ENCODE data around the gene RAB31. TPM values are rescaled to one million over a fixed set of nuclear protein-coding genes. Genes with fewer than 3 reads are reported as not detected.

RAB31 gene
- total RNA-seq, 2 donors from 2014 or later, result 6.0 to 16.6 TPM

GRCh38 chr18:9802175-9803062 is 94.3 kb downstream of the RAB31 start:
- intact Hi-C loops (cut with DNase I, micrococcal nuclease), result no loop called here
- no peak for ATAC-seq
- DNase-seq, result no peak

- ATAC-seq, result no peak
- intact Hi-C loops (cut with DNase I, micrococcal nuclease), result no loop called here
These were observed 95.1 kb downstream of the RAB31 start for GRCh38 chr18:9803063-9803697.

GRCh38 chr18:9803698-9804516 is 95.8 kb downstream of the RAB31 start:
- DNase-seq (no peak), ATAC-seq (peak; percentile 26)
- intact Hi-C loops (cut with DNase I, micrococcal nuclease), result no loop called here

More at GRCh38 chr18:9803063-9803697, 95.1 kb downstream of the RAB31 start:
- DNase-seq, result no peak

GRCh38 chr18:9804517-9805104 is 96.5 kb downstream of the RAB31 start:
- intact Hi-C loops (cut with DNase I, micrococcal nuclease), result no loop called here
- DNase-seq (no peak), ATAC-seq (peak; percentile 65)

- peak; percentile 48 to 49 for DNase-seq
- intact Hi-C loops (cut with DNase I, micrococcal nuclease), result no loop called here
These were observed 98.8 kb downstream of the RAB31 start for GRCh38 chr18:9806905-9807304.

GRCh38 chr18:9808295-9809241 is 100.5 kb downstream of the RAB31 start:
- ATAC-seq (no peak), DNase-seq (no peak)
- intact Hi-C loops (cut with DNase I, micrococcal nuclease), result no loop called here

More at GRCh38 chr18:9806905-9807304, 98.8 kb downstream of the RAB31 start:
- peak; percentile 91 for ATAC-seq

GRCh38 chr18:9809697-9810096 is 101.6 kb downstream of the RAB31 start:
- intact Hi-C loops (cut with DNase I, micrococcal nuclease), result no loop called here
- ATAC-seq (no peak), DNase-seq (no peak)

- no peak for ATAC-seq
- intact Hi-C loops (cut with DNase I, micrococcal nuclease), result no loop called here
- no peak for DNase-seq
These were observed 102.2 kb downstream of the RAB31 start for GRCh38 chr18:9810299-9810698.

GRCh38 chr18:9810994-9811705 is 103.0 kb downstream of the RAB31 start:
- no peak for DNase-seq
- no peak for ATAC-seq
- intact Hi-C loops (cut with DNase I, micrococcal nuclease), result no loop called here

- intact Hi-C loops (cut with DNase I, micrococcal nuclease), result no loop called here
- DNase-seq, result no peak
- ATAC-seq, result no peak
These were observed 103.9 kb downstream of the RAB31 start for GRCh38 chr18:9811978-9812377.

- intact Hi-C loops (cut with DNase I, micrococcal nuclease), result no loop called here
- DNase-seq (no peak), ATAC-seq (no peak)
These were observed 106.3 kb downstream of the RAB31 start for GRCh38 chr18:9814431-9814830.

GRCh38 chr18:9817286-9817685 is 109.2 kb downstream of the RAB31 start:
- ATAC-seq (no peak), DNase-seq (no peak)
- intact Hi-C loops (cut with DNase I, micrococcal nuclease), result no loop called here

GRCh38 chr18:9817725-9818422 is 109.8 kb downstream of the RAB31 start:
- intact Hi-C loops (cut with DNase I, micrococcal nuclease), result no loop called here
- DNase-seq, result no peak
- no peak for ATAC-seq

GRCh38 chr18:9818423-9818734 is 110.3 kb downstream of the RAB31 start:
- DNase-seq, result no peak
- intact Hi-C loops (cut with DNase I, micrococcal nuclease), result no loop called here
- ATAC-seq, result no peak

- ATAC-seq, result no peak
- intact Hi-C loops (cut with DNase I, micrococcal nuclease), result no loop called here
- DNase-seq, result no peak
These were observed 112.0 kb downstream of the RAB31 start for GRCh38 chr18:9820127-9820526.

- intact Hi-C loops (cut with DNase I, micrococcal nuclease), result no loop called here
- DNase-seq (no peak), ATAC-seq (no peak)
These were observed 112.6 kb downstream of the RAB31 start for GRCh38 chr18:9820719-9821118.

GRCh38 chr18:9822587-9823185 is 114.6 kb downstream of the RAB31 start:
- DNase-seq (no peak), ATAC-seq (no peak)
- intact Hi-C loops (cut with DNase I, micrococcal nuclease), result no loop called here

All from left colon (tissue), 2 donors.